ENCODE measurements around the gene SLC35D2.
A peak's percentile ranks its signal among the peaks of the same experiment; 100 is the strongest.
"Not testable (repeated sequence)": the region's sequence is repeated elsewhere in the genome, so short reads cannot be mapped to it uniquely, and the experiment has no call there.

Gene SLC35D2

DNA sequence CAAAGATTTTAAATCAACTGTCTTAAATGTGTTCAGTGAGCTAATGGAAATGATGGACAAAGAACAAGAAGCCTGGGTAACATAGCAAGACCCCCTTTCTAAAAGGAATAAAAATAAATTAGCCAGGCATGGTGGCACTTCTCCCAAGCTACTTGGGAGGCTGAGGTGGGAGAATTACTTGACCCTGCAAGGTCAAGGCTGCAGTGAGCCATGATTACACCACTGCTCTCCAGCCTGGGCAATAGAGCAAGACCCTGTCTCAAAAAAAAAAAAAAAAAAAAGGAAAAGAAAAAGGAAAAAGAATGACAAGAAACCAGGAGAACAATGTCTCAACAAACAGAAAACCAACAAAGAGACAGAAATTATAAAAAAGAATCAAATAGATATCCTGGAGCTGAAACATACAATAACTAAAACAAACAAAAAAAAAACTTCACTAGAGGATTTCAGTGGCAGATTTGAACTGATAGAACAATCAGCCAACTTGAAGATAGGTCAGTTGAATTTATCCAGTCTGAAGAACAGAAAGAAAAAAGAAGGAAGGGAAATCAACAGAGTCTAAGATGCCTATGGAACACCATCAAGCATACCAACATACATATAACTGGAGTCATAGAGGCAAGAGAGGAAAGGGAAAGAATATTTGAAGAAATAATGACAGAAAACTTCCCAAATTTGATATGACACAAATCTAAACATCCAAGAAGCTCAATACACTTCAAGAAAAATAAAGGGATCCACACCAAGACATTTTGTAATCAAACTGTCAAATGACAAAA lies 16.8 kb upstream of the SLC35D2 start:
- no peak for FAIRE-seq
- no peak for DNase-seq (ENCODE audit: insufficient read length, low spot score)

DNA sequence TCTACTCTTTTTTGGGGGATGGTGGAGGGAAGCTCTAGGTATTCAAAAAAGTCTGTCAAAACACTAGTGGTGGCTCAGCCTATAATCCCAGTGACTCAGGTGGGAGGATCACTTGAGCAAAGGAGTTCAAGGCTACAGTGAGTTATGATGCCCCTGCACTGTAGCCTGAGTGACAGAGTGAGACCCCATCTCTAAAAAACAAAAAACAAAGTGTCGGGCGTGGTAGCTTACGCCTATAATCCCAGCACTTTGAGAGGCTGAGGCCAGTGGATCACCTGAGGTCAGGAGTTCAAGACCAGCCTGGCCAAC lies 15.8 kb upstream of the SLC35D2 start:
- DNase-seq (ENCODE audit: insufficient read length, low spot score), result no peak
- no peak for FAIRE-seq

DNA sequence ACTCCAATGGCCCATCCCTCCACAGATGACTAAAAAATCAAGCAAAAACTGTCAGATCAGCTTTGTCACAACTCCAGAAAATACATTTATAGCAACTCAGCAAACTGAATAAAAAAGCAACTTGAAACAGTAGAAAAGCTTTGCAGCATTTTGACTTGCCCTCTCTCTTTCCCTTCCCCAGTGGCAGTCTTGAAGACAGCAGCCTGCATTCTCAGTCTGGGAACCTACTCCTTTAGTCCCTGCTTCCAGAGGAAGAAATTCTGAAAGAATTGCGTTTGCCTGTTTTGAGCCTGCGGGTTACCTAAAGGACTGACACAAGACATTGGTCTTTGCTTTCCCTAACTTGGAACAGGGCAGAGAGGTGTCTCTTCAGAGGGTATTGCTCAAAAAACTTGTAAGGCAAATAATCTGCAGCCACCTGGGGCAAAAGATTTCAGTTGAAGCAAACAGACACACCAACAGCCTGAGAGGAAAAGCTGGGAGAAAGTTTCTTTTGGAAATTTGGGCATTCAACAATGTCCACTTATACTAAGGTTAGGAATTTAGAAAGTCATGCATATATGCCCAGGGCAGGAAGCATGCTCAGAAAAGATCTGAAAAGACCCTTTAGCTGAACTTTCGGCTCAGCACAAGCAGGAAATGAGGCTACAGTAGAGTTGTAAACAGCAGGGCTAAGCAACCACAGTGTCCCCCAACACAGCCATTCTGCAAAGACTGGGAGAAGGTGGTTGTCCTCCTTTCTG lies 15.2 kb upstream of the SLC35D2 start:
- no peak for FAIRE-seq
- no peak for DNase-seq (ENCODE audit: insufficient read length, low spot score)

DNA sequence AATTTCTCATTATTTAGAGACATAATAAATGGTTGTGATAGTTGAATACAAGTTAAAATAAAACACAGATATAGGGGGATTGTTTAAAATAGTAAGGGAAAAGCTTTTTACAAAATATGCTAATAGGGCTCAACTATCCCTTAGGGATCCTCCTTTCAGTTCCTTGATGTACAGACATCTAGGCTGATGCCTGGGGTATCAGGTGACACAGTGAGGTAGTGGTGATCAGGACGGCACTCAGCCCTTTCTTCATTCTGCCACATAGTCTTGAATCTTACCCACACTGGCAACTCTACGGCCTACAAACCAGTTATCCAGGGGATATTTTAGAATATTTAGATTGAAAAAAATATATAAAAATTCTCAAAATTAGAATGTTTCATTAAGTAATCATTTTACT lies 12.5 kb upstream of the SLC35D2 start:
- no peak for FAIRE-seq
- DNase-seq (ENCODE audit: insufficient read length, low spot score), result no peak

DNA sequence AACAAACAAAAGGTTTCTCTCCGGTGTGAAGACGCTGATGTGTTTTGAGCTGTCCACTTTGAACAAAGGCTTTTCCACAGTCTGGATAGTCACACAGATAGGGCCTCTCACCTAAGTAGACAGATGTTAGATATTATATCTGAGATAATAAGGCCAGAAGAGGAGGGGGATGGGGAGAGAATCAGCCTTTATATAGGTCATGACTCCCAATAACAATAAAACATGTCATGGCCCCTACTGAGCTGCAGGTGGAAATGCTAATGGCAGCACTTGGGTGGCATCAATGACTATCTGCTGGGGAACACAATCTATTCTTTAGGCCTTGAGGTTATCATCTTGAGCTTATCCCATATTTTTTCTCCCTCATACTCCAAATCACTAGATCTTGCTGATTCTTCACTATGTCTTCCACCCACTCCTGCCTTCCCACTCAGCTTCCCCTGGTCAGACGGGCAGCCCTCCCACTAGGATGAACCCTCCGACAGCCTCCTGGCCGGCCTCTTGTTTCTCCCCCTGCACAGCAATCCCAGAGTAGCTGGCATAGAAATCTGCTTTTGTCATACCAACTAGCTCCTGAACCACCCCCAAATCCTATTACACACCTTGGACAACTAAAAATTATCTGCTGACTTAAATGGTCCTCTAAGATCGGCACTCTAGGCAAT lies 11.5 kb upstream of the SLC35D2 start:
- no peak for FAIRE-seq
- DNase-seq (ENCODE audit: insufficient read length, low spot score), result no peak

DNA sequence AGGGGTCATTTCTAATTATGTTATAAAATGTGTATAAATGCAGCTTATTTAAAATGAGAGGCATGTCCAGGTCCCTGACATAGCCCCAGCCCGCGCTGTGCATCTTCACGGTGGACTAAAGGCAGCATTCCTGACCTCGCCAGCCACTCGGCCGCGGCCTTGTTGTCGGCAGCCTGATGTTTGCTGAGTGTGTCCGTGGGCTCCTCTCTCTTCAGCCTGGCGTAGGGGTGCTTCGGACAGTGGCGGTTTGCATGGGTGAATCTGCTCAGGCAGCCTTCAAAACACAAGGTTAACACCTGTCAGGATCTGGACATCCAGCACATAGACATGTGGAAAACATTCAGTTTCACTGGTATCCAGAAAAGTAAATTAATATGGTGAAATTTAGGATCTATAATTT lies 8.8 kb upstream of the SLC35D2 start:
- DNase-seq (ENCODE audit: insufficient read length, low spot score), result no peak
- FAIRE-seq, result no peak

DNA sequence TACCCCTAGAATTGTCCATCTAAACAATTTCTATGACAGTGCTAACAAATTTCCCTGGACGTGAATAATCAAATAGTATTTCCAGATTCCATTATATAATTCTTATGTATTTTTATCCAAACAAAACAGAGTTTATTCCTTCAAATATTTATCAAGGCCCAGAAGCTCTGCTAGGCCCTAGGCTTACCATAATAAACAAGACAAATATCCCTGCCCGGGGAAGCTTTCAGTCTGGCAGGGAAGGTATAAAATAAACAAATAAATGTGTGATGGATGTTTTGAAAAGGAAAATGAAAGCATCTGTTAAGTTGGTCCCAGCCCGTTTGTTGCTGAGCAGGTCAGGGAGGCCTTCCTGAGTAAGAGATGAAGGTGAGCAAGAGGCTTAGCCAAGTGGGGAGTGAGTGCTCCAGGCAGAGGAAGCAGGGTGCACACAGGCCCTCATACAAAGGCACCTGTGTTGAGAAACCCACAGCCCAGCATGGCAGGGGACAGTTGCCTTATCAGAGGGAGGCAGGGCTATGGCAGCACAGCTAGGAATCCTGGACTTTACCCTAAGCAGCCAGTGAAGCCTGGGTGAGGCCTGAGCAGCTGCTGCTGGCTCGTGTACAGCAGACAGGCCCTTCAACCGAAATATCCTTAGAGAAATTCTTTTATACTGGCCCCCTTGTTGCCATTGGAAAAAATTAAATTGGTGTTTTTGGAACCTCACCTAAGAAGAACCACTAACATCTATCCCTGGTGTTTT lies 7.7 kb upstream of the SLC35D2 start:
- DNase-seq (ENCODE audit: insufficient read length, low spot score), result no peak

DNA sequence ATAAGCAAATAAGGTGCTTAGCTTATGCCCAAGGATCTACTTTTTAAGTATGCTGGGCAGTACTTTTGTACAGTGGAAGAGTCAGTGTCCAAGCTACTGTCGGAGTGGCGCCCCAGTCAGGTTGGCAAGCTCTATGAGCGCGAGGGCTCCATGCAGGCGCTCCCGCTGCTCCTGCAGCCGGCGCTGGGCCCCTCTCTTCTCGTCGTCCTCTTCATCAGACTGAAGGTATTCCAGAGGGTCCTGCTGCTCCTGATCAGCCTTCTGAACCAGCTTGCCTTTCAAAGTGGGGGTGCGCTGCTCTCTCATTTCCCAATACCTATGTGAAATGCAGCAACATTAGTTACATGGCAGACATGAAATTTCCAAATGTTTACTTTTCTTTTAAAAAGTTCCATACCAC lies 4.6 kb upstream of the SLC35D2 start:
- no peak for FAIRE-seq
- no peak for DNase-seq (ENCODE audit: insufficient read length, low spot score)

More for the DNA sequence above, 7.7 kb upstream of the SLC35D2 start:
- FAIRE-seq, result no peak

DNA sequence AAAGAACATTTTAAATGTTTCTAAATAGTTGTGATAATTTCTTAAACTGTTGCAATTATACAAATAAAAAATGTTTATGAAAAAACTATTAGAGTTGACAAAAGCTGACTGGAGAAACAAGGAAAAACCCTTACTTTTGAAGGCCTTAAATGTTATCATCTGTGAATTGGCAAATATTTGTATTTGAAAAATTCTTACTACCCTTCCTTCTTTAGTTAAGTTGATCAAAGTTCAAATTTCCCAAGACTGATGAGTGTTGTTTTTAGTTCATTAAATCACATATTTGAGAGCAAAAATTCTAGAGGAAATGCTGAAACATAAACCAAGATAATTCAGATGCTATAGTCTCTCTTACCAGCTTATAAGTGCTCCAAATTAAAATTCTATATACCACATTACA lies 2.6 kb upstream of the SLC35D2 start:
- DNase-seq (ENCODE audit: insufficient read length, low spot score) (no peak), FAIRE-seq (no peak)

DNA sequence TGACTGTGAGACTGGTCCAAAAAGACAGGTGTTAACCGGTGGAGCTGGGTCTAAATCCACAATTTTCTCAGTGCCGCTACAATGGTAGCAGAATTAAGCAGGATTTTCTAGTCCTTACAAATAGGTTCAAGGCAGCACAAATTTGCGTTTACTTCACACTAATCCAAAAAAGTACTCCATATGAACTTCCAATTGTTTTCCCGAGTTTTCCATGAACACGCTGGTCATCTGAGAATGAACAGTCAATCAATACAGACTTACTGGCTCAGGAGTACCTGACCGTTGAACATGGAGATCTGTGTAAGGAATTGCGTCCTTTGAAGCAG lies 709 bp downstream of the SLC35D2 start:
- no peak for FAIRE-seq
- no peak for DNase-seq (ENCODE audit: insufficient read length, low spot score)

DNA sequence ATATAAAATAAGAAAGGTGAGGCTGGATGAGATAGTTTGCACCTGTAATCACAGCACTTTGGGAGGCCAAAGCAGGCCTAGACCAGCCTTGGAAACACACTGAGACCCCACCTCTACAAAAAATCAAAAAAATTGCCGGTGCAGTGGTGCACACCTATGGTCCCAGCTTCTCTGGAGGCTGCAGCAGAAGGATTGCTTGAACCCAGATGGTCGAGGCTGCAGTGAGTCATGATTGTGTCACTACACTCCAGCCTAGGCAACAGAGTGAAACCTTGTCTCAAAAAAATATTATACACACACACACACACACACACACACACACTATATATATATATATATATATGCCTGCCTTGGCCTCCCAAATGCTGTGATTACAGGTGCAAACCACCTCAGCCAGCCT lies 1.3 kb downstream of the SLC35D2 start:
- DNase-seq (ENCODE audit: insufficient read length, low spot score), result no peak
- FAIRE-seq, result no peak

DNA sequence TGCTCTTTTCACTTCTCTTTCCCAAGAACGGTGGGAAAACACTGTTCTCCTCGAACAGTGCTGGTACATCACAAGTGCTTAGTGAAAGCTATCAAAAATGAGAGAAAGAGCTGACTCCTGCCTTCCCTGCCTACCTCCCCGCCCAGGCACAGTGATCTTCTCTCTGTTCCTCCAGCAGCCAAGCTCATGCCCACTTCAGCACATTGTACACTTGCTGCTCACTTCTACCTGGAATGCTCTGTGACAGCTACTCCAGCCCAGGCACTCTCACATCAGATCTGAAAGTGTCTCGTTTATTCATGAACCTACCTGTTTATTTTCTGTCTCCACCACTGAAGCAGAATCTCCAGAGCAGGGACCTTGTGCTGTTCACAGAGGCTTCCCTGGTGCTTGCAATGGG lies 1.8 kb downstream of the SLC35D2 start:
- DNase-seq (ENCODE audit: insufficient read length, low spot score) (no peak), FAIRE-seq (no peak)

DNA sequence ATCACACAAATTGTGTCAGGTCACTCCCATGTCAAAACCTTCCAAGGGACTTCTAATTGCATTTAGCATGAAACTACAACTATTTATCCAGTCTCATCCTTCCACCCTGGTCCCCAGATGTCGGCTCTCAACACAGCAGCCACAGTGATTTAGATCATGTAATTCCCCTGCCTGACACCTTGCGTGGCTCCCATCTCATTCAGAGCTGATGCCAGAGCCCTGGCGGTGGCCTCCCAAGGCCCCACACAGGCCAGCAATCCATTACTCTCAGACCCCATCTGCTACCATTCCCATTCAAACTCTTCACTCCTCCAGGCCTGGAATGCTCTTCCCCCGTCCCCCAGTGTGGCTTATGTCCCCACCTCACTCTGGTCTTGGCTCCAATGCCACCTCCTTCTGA lies 2.4 kb downstream of the SLC35D2 start:
- FAIRE-seq (no peak), DNase-seq (ENCODE audit: insufficient read length, low spot score) (no peak)

DNA sequence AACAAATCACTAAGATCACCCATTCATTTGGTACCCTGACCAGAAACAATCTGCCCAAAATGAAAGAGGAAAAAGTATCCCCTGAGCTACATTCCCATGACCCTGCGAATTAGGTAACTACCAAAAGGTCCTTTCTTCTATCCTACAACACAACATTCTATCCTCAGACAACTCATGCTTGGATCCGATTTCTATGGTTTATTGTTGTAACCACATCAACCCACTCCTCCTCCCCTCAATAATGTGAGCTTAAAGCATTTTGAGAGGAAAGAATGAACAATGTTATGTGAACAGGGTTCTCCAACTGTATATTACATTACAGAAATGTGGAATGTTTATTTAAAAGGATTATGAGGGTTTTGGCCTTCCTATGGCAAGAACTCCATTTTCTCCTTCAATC lies 4.0 kb downstream of the SLC35D2 start:
- FAIRE-seq, result no peak
- no peak for DNase-seq (ENCODE audit: insufficient read length, low spot score)

DNA sequence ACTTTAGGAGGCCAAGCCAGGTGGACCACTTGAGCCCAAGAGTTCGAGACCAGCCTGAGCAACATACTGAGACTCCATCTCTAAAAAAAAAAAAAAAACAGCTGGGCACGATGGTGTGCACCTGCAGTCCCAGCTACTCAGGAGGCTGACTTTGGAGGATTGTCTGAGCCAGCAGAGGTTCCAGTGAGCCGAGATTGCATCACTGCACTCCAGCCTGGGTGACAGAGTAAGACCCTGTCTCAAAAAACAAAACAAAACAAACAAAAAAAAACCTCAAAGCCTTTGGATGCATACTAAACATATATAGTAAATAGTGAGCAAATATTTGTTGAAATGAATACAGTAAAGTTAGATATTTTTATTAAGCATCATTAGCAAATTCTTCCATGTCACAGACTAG lies 5.3 kb downstream of the SLC35D2 start:
- DNase-seq (ENCODE audit: insufficient read length, low spot score) (no peak), FAIRE-seq (no peak)

DNA sequence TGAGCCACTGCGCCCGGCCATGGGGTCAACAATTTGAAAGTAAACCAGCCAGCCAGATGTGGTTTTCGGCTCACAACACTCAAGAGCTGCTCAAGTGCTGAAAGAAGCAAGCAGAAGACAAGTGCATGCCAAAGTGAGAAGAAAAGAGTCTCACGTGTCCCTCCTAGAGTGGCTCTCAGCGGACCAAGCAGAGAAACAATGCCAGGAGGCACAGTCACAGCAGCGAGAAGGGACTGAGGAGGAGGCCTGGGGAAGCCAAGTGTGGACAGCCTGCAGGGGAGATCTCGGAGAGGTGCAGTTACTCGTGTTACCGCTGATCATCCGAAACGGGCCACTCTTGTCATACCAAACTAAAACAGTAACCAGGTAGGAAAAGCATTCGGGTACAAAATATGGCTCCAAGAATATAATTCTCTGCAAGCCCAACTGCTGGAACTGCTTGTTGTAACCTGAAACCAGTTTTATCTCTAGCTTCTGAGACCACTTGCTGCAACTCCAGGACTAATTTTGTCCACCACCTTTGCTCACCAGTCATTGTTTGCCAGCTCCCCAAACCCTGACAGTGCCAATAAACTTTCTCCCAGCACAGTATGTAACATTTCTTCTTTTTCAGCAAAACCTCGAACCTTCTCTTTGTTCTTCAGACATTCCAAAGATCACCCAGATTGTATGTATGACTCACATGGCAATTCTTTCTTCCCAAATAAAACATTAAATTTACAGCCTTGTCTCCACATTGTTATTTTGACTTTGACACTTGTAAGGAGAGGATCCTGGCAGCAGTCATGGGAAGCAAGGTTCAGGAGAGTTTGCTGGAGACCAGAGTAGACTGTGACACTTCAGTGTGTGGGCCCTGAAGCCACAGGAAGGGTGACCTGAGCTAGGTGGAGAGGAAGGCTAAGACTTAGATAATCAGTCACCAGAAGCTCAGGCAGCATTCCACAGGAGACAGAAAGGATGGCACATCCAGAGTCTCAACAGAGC lies 6.3 kb downstream of the SLC35D2 start:
- DNase-seq (ENCODE audit: insufficient read length, low spot score) (peak; percentile 32), FAIRE-seq (no peak)

DNA sequence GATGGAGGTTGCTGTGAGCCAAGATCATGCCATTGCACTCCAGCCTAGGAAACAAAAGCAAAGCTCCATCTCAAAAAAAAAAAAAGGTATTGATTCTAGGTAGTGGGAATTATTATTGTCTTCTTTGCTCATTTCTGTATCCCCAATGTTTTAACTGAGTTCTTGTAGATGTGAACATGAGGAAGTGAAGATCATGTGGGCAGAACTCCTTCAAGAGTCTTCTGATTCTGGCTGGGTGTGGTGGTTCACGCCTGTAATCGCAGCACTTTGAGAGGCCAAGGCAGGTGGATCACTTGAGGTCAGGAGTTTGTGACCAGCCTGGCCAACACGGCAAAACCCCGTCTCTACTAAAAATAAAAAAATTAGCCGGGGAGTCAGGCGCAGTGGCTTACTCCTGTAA lies 8.0 kb downstream of the SLC35D2 start:
- FAIRE-seq; DNase-seq (ENCODE audit: insufficient read length, low spot score): not testable (repeated sequence)

DNA sequence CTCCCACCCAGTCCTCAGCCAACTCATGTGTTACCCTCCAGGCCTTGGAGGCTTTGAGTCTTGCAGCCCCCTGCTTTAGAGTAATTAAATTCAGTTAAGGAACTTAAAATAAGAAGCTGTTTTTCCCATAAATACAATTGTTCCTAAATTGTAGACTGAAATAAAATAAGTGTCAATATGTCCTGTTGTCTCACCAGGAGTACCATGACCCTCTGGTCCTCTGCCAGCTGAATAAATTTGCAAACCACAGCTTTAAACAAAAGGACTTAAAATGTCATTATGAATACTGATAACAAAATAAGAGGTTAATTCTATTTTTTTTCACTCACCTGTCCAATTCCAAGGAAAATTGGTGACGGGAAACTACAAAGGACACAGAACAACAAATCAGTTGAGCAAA lies 15.6 kb downstream of the SLC35D2 start:
- no peak for DNase-seq (ENCODE audit: insufficient read length, low spot score)
- no peak for FAIRE-seq

DNA sequence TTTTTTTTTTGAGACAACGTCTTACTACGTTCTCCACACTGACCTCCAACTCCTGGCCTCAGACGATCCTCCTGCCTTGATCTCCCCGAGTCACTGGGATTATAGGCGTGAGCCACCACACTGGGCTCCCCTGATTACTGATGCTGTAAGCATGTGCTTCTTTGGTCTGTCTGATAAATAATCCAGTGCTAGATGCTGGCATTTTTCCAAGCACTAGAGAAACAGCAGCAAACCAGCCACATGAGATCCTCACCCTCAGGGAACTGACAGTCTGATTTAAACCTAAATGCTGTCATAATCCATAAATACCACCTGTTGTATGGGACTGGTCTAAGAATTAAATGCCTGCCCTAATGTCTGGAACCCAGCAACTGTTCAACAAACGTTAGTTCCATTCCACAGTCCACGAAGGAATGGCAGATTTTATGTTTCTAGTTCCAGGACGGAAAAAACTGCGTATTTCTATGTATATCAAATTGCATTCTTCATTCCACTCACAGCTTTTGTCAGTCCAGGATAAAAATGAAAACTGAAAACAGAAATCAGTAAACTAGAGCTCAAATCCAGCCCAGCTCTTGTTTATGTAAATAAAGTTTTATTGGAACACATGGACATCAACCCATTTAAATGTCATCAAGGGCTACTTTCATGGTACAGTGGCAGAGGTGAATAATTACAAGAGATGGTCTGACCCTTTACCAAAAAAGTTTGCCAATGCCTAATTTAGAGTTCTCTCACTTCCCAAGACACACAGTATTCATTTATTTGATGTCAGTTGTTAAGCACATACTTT lies 20.1 kb downstream of the SLC35D2 start:
- DNase-seq (ENCODE audit: insufficient read length, low spot score), result no peak
- no peak for FAIRE-seq

Data from HTR-8/SVneo (cell line).